ENCODE measurements around the gene BRI3BP.
A peak's percentile ranks its signal among the peaks of the same experiment; 100 is the strongest.
"Not testable (repeated sequence)": the region's sequence is repeated elsewhere in the genome, so short reads cannot be mapped to it uniquely, and the experiment has no call there.

Gene BRI3BP

DNA sequence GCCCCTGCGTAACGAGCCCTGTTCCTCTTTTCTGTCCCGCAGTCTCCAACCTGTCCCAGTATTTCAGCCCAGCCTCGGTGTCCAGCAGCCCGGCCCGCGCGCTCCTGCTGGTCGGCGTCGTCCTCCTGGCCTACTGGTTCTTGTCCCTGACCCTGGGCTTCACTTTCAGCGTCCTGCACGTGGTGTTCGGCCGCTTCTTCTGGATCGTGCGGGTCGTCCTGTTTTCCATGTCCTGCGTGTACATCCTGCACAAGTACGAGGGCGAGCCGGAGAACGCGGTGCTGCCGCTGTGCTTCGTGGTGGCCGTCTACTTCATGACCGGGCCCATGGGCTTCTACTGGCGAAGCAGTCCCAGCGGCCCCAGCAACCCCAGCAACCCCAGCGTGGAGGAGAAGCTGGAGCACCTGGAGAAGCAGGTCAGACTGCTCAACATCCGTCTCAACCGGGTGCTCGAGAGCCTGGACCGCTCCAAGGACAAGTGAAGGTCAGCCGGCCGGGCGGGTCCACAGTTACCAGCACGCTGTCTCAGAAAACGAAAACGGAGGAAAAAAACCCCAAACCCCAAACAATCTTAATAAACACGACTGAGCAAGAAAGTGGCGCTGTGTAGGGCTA, 31.6 kb downstream of the BRI3BP start:
- DNase-seq: no peak

DNA sequence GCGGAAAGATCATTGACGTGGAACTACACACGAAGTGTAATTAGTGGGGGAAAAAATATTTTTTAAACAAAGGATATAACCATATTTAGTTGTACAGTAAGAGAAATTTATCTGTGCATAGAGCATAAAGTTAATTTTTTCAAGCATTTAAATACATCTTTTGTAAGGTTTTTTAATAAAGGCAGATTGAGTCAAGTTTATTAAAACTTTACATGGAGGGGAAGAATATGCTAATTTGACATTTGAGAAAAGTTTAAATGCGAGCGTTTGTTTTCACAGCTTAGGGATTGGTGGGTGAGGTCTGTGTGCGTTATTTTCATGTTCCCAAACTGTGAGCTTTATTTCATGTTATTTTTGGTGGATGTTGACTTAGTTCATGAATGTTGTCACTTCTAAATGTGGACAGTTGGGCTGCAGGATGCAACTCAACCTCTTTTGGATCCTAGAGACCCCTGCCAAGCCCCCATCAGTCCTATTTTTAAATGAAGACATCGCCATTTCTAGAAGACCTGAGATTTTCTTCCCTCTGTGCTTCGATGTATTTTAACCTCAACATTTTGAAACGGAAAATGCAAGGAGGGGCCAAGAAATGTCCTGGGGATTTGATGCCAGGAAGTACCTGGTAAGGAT, 32.3 kb downstream of the BRI3BP start:
- DNase-seq: no peak

DNA sequence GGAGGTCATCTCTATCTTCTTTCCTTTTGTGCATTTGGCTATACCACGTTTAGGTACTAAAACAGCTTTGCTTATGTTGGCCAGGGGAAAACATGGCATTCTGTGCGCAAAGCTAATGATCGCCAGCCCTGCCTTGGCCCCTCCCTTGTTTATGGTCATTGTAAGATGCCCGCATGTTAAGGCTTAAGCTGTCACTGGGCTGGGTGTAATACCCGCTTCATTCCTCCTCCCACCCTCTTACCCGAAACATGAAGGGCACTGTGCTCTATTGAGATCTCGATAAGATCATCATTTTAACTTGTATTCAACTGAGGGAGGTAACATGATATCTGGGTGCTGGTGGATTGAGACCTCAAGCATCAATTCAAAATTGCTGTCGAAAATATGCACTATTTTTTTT, 34.7 kb downstream of the BRI3BP start:
- DNase-seq: no peak

DNA sequence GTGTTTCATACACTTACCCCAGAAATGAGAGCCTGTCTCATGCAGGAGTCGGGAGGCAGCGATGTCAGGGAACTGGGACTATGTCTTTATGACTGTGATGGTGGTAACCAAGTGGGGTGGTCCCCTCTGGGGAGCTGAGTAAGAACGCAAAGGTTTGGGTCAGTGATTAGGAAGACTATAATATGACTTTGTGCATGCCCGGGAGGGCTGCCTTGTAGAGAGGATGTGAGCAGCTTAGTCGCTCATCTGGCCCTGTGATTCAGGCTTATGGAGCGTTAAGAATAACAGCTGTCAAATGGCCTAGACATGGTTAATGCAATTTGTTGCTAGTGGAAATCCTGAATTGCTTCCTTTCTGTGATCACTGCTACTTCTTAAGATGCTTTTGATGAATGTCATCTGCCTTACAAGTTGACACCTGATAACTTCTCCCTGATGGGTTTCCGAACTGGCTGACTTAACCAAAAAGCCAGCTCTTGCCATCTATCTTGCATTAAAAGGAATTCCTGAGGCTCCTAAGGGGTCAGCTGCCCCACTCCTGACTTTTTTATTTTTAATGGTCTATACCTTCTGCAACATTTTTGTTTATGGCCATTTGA, 36.4 kb downstream of the BRI3BP start:
- DNase-seq: no peak

DNA sequence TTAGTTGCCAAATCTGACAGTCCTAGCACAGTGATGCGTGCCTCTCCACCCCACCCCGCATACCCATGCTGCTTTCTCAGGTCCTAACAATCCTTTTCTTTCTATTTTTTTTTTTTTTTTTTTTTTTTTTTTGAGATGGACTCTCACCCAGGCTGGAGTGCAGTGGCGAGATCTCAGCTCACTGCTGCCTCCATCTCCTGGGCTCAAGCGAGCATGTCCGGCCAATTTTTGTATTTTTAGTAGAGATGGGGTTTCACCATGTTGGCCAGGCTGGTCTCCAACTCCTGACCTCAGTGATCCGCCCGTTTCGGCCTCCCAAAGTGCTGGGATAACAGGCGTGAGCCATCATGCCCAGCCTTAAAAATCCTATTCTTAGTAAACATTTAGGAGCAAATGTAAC, 38.0 kb downstream of the BRI3BP start:
- not testable (repeated sequence) for DNase-seq

DNA sequence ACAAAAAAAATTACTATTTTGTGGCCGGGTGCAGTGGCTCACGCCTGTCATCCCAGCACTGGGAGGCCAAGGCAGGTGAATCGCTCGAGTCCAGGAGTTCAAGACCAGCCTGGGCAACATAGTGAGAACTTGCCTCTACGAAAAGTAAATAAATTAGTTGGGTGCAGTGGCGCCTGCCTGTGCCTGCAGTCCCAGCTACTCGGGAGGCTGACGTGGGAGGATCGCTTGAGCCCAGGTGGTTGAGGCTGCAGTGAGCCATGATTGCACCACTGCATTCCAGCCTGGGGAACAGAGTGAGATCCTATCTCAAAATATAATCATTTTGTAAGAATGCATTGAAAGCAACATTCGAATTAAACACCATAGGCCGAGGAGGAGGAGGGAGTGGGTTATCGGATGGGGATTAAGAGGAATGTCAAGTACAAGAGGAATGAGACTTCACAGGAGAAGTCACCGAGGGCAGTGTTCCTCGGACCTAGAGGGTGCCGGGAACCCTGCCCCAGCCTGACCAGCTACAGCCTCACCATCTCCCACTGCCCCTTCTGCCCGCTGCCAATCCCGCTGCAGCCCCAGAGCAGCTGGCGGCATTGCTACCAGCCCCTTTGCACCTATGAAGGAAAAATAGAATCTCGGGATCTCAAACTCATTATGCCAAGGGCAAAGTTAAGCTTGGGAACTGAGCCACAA, 39.2 kb downstream of the BRI3BP start:
- DNase-seq: no peak

DNA sequence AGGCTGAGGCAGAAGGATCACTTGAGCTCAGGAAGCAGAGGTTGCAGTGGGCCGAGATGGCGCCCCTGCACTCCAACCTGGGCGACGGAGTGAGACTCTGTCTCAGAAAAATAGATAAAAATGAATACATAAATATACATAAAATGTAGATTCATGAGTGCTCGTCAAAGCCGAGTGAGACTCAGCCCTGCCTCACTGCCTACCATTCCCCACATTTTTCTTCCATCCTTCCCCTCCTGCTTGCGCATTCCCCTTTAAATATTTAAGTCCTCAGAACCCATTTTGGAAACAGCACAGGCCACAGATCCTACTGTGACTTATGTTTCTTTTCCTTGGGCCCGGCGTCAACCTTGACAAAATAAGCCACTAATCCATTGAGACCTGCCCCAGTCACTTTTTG, 39.8 kb downstream of the BRI3BP start:
- DNase-seq: no peak

DNA sequence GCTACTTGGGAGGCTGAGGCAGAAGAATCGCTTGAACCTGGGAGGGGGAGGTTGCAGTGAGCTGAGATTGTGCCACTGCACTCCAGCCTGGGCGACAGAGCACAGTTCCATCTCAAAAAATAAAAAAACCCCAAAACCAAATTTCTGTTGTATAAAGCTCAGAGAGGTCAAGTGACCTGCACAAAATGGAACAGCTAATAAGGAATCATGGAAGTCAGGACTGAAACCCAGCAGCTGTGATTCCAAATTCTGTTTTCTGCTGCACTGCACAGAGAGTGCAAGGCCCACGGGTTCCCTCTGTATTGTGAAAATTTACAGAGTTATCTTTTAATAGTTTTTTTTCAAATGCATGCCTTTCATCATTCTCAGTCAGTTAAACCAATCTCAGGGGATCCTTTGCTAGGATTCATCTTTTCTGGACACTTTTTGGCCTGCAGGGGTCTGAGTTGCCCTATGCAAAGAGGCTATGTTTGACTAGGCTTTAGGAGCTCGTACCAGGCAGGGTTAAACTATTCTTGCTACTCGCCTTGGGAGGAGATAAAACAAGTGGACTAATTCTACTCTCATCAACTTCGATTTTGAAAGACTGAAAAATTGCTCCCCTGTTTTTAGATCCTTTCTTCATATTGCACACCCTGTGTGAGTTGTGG, 45.7 kb downstream of the BRI3BP start:
- no peak for DNase-seq

DNA sequence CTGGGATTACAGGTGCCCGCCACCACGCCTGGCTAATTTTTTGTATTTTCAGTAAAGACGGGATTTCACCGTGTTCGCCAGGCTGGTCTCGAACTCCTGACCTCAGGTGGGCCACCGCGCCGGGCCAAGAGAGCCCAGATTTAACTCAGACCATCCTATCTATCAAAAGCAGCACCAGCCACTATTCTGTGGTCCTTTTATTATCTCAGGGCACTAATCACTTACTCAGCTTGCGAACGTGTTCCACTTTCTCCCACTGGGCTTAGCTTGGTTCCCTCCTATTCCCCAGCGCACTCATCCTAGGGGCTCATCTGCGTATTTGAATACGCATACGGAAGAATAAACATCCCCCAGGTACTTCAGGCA, 55.6 kb downstream of the BRI3BP start:
- no peak for DNase-seq

DNA sequence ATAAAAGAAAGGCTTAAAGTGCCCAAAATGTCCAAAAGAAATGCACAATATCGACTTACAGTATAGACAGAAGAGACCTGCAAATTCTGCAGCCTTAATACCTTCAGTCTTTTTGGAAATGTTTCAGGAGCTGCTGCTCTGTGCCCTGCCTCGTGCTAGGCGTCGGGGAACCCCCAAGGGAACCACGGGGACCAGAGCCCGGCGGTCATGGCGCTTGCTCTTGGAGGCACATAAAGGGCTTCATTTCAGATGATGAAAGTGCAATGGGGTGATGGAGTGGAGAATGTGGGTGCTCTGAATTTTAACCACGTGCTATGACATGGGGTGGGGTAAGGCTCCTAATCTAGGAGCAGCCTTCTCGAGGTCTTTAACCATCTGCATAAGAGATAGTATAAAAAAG, 57.0 kb downstream of the BRI3BP start:
- no peak for DNase-seq

DNA sequence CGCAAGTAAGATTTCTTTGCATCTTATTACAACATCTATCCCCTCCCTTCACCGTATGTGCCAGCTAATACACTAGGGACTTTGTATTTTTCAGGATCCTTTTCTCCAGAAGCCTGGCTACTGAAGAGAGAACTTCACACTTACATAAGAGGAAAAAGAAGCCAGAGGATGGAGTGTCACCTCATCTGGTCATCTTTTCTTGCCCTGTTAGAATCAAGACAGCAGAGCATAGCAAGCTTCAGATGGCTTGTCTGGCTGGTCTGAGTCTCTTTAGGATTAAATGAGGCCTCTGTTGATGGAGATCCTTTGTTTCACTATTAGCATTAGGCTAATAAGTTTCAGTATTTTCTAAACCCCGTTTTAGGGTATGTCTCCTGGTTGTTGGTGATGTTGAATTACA, 57.4 kb downstream of the BRI3BP start:
- DNase-seq: no peak

DNA sequence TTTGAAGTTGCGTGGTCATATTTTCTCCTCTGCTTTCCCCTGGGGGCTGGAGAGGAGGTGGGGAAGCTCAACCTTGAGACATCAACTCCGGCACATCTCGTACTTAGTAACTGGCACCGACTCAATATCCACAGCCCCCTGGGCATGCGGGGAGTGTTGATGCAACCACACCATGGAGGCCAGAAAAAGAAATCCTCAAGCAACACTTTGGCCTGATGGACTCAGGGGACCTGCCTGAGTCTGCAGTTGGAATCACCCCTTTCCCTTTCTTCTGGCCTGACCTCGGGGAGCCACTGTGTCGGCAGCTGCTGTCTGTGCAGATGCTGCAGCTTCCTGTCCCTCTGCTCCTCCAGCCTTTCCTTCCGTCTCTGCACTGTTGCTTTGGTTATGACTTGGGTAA, 60.4 kb downstream of the BRI3BP start:
- DNase-seq: no peak

DNA sequence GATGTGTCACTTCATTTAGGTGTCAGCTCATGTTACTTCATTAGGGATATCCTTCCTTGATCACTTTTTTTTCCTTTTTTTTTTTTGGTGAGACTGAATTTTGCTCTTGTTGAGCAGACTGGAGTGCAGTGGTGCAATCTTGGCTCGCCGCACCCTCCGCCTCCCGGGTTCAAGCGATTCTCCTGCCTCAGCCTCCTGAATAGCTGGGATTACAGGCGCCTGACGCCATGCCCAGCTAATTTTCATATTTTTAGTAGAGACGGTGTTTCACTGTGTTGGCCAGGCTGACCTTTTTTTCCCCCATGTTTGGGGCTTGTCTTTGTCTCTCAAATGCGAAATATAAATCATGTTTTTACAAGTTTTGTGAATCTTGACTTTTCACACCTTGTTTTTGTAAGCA, 62.1 kb downstream of the BRI3BP start:
- DNase-seq: no peak

DNA sequence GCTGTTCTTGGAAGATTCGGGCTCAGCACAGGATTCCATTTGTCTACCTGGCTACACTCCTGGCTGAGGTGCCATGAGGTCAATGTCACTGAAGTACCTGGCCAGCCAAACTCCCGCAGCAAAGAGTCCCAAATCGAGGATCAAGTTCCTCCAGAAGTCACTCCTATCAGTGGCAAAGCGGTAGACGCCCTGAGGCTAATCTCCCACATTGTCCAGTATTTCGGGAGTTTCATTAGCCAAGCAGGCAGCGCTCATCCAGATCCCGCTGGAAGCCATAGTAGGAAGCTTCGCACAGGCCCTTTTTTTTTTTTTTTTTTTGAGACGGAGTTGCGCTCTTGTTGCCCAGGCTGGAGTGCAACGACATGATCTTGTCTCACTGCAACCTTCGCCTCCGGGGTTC, 62.9 kb downstream of the BRI3BP start:
- DNase-seq: no peak

DNA sequence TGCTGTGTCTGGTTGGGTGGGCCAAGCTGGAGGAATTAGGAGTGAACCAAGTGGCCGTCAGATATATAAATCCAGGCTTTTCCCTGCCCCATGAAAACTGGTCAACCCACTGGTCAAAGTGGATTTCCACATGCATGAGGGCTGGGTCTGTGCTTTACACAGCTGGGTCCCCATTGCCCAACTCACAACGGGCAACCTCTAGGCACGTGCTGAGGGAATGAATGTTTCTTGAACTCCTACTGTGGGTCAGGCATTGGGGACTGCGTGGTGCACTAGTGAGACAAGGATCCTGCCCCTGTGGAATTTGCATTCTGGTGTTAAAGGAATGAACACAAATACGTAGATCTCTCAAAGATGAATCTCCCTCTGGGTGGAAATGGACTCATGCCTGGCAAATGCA, 64.3 kb downstream of the BRI3BP start:
- DNase-seq: no peak

DNA sequence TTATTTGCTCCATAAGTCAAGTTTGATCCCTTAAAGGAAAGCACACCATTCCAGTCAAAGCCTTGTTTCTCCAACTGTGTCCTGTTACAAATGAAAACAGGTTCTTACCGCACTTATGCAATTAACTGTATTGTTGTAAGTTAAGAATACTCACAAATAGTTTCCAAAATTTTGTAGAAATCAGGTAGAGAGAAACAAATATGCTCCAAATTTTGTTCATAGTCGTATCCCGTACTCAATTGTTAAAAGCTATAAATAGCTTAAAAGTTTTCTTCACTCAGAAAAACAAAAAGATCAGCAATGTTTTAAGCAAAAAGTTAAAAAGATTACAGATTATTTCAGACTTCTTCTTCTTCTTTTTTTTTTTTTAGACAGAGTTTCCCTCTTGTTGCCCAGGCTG, 67.8 kb downstream of the BRI3BP start:
- DNase-seq: no peak

DNA sequence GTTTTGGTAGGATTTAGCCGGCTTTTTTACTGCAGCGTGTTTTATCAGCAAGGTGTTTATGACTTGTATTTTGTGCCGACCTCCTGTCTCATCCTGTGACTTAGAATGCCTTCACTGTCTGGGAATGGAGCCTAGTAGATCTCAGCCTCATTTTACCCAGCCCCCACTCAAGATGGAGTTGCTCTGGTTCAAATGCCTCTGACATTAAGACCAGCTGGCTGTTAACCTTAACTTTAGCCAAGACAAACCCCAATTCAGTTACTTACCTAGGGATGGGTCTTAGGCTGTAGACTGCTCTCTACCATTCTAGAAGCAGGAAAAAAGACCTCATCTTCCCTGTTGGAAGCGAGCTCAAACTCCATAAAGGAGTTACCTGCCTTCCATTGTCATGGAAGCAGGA, 70.1 kb downstream of the BRI3BP start:
- not testable (repeated sequence) for DNase-seq

DNA sequence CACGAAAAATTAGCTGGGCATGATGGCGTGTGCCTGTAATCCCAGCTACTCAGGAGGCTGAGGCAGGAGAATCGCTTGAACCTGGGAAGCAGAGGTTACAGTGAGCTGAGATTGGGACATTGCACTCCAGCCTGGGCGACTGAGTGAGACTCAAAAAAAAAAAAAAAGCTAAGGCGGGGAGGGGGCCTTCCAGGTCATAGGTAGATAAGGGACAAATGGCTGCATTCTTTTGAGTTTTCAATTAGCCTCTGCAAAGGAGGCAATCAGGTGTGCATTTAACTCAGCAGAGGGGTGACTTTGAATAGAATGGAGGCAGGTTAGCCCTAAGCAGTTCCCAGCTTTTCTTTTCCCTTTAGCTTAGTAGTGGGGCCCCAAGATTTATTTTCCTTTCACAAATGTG, 71.0 kb downstream of the BRI3BP start:
- no peak for DNase-seq

DNA sequence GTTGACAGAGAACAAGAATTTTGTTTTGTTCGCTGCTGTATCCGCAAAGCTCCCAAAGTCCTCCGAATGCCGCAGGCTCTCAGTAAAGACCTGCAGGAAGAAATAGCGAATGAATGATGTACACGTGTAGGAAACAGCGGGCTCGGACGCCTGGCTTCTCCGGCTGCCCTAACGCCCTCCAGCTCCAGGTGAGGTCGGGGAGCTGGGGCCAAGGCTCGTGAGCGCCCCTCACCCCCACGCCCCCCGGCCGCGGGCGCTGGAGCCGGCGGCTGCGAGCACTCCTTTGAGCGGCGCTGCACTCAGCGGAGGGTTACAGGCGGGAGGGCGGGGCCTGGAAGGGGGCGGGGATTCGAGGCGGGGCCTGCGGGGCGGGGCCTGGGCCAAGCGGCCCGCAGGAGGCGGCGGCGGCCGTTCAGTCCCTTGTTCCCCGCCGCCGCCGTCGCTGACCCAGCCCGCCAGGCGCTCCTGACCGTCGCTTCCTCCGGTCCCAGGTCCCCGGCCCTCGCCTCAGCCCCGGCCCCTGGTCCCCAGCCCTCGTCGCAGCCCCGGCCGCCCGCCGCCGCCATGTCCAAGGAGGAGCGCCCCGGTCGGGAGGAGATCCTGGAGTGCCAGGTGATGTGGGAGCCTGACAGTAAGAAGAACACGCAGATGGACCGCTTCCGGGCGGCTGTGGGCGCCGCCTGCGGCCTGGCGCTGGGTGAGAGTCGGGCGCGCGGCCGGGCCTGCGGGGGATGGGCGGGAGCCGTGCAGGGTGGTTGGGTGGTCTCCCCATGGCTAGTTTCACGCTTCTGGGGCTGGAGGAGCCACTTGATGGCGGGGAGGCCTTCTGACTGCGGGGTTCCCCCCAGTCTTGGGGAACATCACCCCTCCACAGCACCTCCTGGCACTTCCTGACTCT, 71.8 kb downstream of the BRI3BP start, which contains the start of gene AACS:
Gene AACS, plus strand, starts transcription at position 415 of the 898 bp plus-strand sequence. Its CDS starts 150 bp downstream, at position 565.
- peak; percentile 73 for DNase-seq

DNA sequence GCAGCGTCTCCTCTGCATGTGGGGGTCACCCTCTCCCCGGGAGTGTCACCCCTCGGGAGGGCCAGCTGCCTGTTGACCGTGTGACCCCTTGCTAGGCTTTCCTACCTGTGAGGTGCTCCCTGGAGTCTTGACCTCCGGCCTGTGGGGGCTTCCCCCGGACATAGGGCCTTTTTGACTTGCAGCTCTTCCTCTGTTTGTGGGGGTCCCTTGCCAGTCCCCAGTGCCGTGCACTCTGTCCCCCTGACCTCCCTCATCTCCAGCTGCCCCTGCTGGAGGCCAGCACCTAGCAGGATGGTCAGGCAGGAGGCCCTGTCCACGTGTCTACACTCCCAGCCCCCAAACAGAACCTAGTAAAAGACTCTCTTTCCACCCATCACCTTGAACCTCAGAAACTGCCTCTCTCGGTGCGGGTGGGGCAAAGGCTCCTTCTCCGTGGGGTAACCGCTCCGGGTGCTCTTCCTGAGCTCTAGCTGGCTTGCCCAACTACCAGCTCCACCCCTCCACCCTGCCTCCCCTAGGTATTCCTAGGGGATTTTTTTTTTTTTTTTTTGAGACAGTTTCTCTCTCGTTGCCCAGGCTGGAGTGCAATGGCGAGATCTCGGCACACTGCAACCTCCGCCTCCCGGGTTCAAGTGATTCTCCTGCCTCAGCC, 72.6 kb downstream of the BRI3BP start:
- no peak for DNase-seq

DNA sequence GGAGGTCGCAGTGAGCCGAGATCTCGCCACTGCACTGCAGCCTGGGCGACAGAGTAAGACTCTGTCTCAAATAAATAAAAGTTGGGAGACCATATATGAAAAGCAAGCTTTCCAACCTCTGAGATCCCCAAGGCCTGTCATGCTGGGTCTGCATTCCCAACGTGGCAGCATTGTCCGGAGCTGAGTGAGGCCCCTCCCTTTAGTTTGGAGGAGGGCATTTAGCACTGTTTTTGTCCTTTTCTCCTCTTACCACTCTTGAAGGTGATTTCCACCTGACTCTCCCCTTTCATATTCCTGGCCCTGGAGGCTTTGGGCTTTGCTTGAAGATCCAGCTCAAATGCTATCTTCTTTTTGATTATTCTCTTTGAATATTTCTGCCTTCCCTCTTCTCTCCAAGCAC, 74.9 kb downstream of the BRI3BP start:
- no peak for DNase-seq

DNA sequence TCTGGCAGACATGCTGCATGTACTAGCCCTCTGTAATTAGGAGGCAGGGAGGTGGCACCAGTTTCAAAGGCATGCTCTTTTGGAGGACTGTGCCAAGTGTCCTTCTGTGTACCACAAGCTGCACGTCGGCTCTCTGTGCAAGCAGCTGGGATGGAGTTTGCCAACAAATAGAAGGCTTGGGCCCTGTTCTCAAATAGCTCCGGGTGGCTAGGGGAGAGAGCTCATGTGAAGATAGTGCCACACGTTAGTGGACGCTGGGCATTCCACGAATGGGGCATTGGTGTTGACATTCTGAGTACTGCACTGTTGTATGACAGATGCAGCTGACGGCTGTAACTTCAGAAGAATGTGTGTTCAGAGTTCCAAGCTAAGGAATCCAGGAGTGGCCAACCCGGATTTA, 76.2 kb downstream of the BRI3BP start:
- no peak for DNase-seq

Data from activated gamma-delta T cell treated with Interleukin-2 at 50 U/mL for 16 hours (primary cell).